ENCODE measurements around the gene PRR36. TPM values are rescaled to one million over a fixed set of nuclear protein-coding genes. Genes with fewer than 3 reads are reported as not detected.
A peak's percentile ranks its signal among the peaks of the same experiment; 100 is the strongest.

PRR36 gene
- total RNA-seq, 2 experiments from 2014 or later = 0.14 to 0.19 TPM

DNA sequence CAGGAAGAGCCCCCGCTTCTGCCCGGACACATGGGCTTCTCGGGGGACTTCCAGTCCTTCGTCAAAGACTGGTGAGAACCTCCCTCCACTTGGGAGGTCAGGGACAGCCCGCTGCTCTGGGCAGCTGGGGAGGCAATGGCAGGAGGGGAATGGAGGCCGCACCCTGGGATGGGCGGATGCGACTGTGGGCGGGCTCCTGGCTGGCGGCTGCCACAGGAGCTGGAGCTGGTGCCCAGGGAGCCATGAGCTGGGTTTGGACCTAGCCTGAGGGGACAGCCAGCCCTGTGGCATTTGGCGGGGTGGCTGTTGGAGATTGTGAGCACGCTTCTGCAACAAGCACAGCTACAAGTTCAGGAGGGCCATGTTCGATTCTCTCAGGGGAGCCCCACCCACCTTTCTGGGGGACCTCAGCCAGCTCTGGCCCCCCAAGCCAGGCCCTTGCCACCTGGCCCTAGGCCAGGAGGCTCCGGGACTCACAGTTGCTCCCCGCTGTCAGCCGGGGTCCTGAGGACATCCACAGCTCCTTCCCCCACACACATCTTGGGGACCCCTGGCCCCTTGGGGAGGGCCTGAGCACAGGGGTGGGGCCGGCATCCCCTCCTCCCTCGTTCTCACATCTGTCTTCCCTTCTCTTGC is 37.4 kb upstream of the PRR36 start:
- intact Hi-C loops (cut with micrococcal nuclease) = no loop called here
- peaks cover 19% of the 10 kb centered on the region for H3K36me3 Mint-ChIP-seq
- H3K4me3 Mint-ChIP-seq = no peak overlapping the region
- H3K9me3 Mint-ChIP-seq = no peaks in the 10 kb centered on the region
- H3K4me1 Mint-ChIP-seq (ENCODE audit: low read depth) = peaks cover 6% of the 10 kb centered on the region
- CTCF ChIA-PET = no interaction called here
- H3K27ac Mint-ChIP-seq = no peak overlapping the region
- DNase-seq = no peak
- POLR2A ChIA-PET = no interaction called here
- peaks cover 13% of the 10 kb centered on the region for H3K27me3 Mint-ChIP-seq

DNA sequence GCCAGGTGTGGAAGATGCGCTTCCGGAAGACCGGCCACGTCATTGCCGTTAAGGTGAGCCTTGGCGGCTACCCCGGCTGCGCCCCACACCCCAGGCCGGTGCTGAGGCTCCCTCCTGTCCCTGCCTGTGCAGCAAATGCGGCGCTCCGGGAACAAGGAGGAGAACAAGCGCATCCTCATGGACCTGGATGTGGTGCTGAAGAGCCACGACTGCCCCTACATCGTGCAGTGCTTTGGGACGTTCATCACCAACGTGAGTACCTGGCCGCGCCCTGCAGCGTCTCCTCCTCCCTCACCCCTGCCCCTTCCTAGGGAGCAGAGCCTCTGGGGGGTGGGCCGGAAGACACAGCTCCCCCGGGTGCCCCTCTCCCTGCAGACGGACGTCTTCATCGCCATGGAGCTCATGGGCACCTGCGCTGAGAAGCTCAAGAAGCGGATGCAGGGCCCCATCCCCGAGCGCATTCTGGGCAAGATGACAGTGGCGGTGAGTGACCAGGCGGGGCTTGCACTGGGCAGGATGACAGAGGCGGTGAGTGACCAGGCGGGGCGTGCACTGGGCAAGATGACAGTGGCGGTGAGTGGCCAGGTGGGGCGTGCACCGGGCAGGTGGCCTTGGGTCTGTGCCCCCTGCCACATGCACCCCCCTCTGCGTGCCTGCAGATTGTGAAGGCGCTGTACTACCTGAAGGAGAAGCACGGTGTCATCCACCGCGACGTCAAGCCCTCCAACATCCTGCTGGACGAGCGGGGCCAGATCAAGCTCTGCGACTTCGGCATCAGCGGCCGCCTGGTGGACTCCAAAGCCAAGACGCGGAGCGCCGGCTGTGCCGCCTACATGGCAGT is 36.4 kb upstream of the PRR36 start:
- Mint-ChIP-seq H3K27me3 (peaks cover 8% of the 10 kb centered on the region), H3K36me3 (peaks cover 19% of the 10 kb centered on the region), H3K4me3 (no peak overlapping the region), H3K27ac (no peak overlapping the region), H3K9me3 (no peaks in the 10 kb centered on the region), H3K4me1 (ENCODE audit: low read depth) (peaks cover 9% of the 10 kb centered on the region)
- CTCF ChIA-PET = no interaction called here
- no peak for DNase-seq
- POLR2A ChIA-PET = no interaction called here
- intact Hi-C loops (cut with micrococcal nuclease) = no loop called here

DNA sequence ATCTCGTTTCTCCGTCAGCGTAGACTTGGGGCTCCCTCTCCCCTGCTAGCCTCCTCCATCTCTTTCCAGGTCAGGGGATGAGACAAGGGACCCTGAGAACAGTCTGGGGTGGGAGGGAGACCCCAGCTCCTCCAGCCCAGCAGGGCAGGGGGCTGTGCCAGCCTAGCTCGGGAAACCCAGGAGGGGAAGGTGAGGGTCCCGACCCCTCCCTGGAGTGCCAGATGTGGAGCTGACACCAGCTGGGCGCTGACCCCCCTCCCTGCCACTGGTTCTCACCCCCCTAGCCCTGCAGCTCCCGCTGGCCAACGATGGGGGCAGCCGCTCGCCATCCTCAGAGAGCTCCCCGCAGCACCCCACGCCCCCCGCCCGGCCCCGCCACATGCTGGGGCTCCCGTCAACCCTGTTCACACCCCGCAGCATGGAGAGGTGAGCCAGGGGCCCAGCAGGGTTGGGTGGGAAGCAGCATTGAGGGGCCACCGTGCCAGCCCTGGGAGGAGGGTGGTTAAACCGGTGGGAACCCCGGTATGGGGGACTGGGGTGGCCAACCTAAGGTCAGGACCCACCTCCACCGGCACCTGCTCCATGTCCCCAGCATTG is 35.4 kb upstream of the PRR36 start:
- Mint-ChIP-seq H3K27ac (no peak overlapping the region), H3K4me3 (no peak overlapping the region), H3K9me3 (no peaks in the 10 kb centered on the region), H3K36me3 (peaks cover 25% of the 10 kb centered on the region), H3K27me3 (no peaks in the 10 kb centered on the region), H3K4me1 (ENCODE audit: low read depth) (peaks cover 14% of the 10 kb centered on the region)
- DNase-seq = no peak
- POLR2A ChIA-PET = no interaction called here
- intact Hi-C loops (cut with micrococcal nuclease) = no loop called here
- CTCF ChIA-PET = interaction anchor here (1.0 kb wide), 1 partner anchor 40 kb away, joined by 3 read pairs; no protein-coding TSS in a partner anchor

DNA sequence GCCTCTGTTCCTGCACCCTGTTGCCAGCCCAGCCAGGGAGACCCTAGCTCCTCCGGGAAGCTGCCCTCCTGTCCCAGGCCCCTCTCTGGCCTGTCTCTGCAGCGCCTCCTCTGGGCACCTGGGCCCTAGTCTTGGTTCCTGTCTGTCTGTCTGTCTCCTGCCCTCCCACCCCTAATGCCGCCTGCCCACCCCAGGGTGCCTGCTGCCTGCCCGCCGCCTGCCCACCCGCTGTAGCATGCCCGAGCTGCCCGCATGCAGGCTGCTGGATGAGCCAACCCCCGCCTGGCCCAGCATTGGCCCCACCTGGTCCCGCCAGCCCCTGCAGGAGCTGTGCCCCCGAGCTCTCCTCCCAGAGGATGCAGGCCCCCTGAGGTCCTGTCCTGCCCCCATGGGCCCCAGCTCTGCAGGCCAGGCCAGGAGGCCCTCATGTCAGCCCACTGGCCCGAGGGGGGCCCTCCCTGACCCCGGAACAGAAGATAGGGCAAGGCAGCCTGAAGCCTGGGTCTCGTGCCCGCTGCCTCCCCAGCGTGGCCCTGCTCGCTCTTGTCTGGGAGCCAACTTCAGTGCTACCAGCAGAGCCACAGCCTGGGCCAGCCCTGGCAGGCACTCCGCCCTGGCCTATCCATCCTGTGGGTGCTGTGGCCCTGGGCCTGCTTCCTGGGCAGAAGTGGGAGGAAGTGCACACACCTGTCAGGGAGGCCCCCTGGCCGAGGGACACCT is 34.7 kb upstream of the PRR36 start:
- no peaks in the 10 kb centered on the region for H3K27me3 Mint-ChIP-seq
- H3K27ac Mint-ChIP-seq = no peak overlapping the region
- CTCF ChIA-PET = interaction anchor here (1.0 kb wide), 1 partner anchor 39 kb away, joined by 3 read pairs; no protein-coding TSS in a partner anchor
- peaks cover 25% of the 10 kb centered on the region for H3K36me3 Mint-ChIP-seq
- intact Hi-C loops (cut with micrococcal nuclease) = no loop called here
- DNase-seq = no peak
- H3K9me3 Mint-ChIP-seq = no peaks in the 10 kb centered on the region
- POLR2A ChIA-PET = no interaction called here
- no peak overlapping the region for H3K4me3 Mint-ChIP-seq
- H3K4me1 Mint-ChIP-seq (ENCODE audit: low read depth) = peaks cover 15% of the 10 kb centered on the region

DNA sequence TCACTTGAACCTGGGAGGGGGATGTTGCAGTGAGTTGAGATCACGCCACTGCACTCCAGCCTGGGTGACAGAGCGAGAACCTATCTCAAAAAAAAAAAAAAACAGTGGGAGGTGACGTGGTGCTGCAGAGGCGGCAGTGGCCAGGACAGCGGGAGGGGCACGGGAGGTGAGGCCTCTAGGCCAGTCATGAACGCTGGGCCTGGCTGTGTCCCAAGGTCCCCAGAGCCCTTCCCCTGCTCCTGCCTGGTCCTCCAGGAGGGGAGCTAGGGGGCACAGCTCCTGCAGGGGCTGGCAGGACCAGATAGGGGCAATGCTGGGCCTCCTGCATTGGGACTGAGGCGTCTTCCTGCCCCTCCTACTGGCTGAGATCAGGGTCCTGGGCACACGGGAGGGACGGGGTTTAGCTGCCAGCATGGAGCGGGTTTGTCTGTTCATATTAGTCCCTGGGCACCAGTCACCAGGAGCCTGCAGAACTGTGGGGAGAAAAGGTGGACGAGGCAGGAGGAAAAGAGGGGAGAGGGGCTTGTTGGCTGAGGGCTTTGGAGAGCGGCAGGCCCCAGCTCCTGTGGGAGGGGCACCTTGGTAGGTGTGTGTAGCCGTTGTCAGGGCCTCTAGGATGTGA is 34.0 kb upstream of the PRR36 start:
- H3K27ac Mint-ChIP-seq = no peak overlapping the region

DNA sequence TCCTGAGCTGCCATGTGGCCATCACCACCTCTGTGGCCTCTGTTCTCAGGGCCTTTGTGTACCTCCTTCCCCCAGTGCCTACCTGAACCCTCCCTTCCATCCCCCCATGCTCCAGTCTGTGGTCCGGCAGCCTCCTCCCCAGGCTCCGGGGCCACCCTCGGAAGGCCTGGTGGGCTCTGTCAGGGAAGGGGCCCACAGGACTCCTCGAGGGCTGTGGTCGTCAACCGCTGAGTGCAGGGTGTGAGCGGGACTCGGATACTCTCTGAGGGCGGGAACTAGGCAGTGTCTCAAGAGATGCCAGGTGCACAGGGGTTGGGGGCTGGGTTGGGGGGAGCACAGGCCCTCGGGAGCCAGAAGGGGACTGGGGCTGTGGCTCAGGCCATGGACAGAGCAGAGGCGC is 33.4 kb upstream of the PRR36 start:
- CTCF ChIA-PET = no interaction called here
- Mint-ChIP-seq H3K4me3 (no peak overlapping the region), H3K4me1 (ENCODE audit: low read depth) (peaks cover 19% of the 10 kb centered on the region), H3K27ac (no peak overlapping the region), H3K36me3 (peaks cover 22% of the 10 kb centered on the region), H3K9me3 (peaks cover 2% of the 10 kb centered on the region), H3K27me3 (peaks cover 3% of the 10 kb centered on the region)
- intact Hi-C loops (cut with micrococcal nuclease) = no loop called here
- POLR2A ChIA-PET = no interaction called here
- DNase-seq = no peak

More for the DNA sequence above, 34.0 kb upstream of the PRR36 start:
- Mint-ChIP-seq H3K4me1 (ENCODE audit: low read depth) (peaks cover 18% of the 10 kb centered on the region), H3K27me3 (peaks cover 3% of the 10 kb centered on the region), H3K9me3 (peaks cover 2% of the 10 kb centered on the region), H3K4me3 (no peak overlapping the region), H3K36me3 (peaks cover 26% of the 10 kb centered on the region)
- CTCF ChIA-PET = no interaction called here
- POLR2A ChIA-PET = no interaction called here
- no peak for DNase-seq
- intact Hi-C loops (cut with micrococcal nuclease) = no loop called here

DNA sequence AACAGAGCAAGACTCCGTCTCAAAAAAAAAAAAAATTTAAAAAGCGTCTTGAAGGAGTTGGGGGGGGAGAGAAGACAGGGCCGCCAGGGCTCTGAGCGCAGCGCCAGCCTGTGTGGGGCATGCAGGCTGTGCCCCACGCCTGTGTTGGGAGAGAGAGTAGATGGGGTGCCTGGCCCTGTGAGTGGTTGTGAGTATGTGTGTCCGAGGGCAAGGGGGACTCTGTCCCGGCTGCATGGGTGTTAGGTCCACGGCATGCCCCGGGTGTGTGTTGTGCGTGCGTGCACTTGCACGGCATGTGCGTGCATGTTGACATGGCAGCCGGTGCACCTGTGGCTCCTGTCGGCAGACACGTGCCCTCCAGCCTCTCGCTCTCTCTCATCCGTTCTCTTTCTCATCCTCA is 32.9 kb upstream of the PRR36 start:
- peaks cover 21% of the 10 kb centered on the region for H3K4me1 Mint-ChIP-seq (ENCODE audit: low read depth)
- peaks cover 21% of the 10 kb centered on the region for H3K36me3 Mint-ChIP-seq
- CTCF ChIA-PET = no interaction called here
- intact Hi-C loops (cut with micrococcal nuclease) = no loop called here
- no peak overlapping the region for H3K27ac Mint-ChIP-seq
- H3K4me3 Mint-ChIP-seq = no peak overlapping the region
- no peak for DNase-seq
- H3K27me3 Mint-ChIP-seq = peaks cover 3% of the 10 kb centered on the region
- POLR2A ChIA-PET = interaction anchor here (0.7 kb wide), 1 partner anchor 13 kb away, joined by 3 read pairs; the partner anchor contains the start of gene SNAPC2
- H3K9me3 Mint-ChIP-seq = peaks cover 2% of the 10 kb centered on the region

DNA sequence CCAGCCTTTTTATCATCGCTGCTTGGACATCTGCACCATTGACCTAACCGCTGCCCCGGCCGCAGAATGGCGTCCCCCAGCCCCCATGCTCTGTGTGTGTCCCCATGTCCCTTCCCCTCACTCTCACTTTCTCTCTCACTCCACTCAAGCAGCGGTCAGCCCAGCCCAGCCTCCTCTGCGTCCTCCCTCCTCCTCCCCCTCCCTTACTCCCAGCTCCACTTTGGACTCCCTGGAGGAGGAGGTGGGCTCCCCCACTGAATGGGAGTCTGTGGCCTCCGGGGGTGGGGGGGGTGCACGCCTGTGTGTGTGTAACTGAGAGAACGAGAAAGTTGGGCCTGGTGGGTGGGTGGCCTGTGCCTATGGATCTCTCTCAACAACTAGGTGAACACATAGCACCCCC is 31.7 kb upstream of the PRR36 start:
- Mint-ChIP-seq H3K27ac (no peak overlapping the region), H3K4me3 (peak overlapping the region; percentile 48), H3K4me1 (ENCODE audit: low read depth) (peaks cover 21% of the 10 kb centered on the region), H3K9me3 (peaks cover 2% of the 10 kb centered on the region), H3K27me3 (peaks cover 3% of the 10 kb centered on the region), H3K36me3 (peaks cover 13% of the 10 kb centered on the region)
- intact Hi-C loops (cut with micrococcal nuclease) = no loop called here
- POLR2A ChIA-PET = no interaction called here
- no peak for DNase-seq
- CTCF ChIA-PET = interaction anchor here (1.1 kb wide), 1 partner anchor 37 kb away, joined by 6 read pairs; no protein-coding TSS in a partner anchor

DNA sequence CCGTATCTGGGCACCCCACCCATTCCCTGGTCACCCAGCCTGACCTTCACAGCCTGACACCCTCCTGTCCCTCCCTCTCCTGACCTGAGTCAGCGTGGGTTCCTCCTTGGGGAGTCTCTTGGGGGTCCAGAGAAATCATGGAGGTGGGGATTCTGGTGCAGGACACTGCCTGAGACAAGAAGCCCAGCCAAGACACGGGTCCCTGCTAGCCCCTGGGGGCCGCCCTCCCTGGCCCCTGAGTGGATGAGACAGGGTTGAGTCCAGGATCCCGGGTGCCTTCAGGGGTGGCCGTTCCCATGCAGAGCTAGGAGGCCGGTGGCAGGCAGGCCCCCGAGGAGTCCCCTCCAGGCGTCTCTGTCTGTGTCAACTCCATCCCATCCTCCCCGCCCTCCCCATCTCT is 31.1 kb upstream of the PRR36 start:
- ChIA-PET POLR2A (no interaction called here), CTCF (interaction anchor here (1.1 kb wide), 1 partner anchor 36 kb away, joined by 6 read pairs; no protein-coding TSS in a partner anchor)
- H3K4me1 Mint-ChIP-seq (ENCODE audit: low read depth) = peaks cover 21% of the 10 kb centered on the region
- peak overlapping the region; percentile 86 for H3K4me3 Mint-ChIP-seq
- peaks cover 2% of the 10 kb centered on the region for H3K9me3 Mint-ChIP-seq
- intact Hi-C loops (cut with micrococcal nuclease) = no loop called here
- peaks cover 9% of the 10 kb centered on the region for H3K36me3 Mint-ChIP-seq
- no peak for DNase-seq
- peak overlapping the region; percentile 84 for H3K27ac Mint-ChIP-seq
- H3K27me3 Mint-ChIP-seq = peaks cover 3% of the 10 kb centered on the region

DNA sequence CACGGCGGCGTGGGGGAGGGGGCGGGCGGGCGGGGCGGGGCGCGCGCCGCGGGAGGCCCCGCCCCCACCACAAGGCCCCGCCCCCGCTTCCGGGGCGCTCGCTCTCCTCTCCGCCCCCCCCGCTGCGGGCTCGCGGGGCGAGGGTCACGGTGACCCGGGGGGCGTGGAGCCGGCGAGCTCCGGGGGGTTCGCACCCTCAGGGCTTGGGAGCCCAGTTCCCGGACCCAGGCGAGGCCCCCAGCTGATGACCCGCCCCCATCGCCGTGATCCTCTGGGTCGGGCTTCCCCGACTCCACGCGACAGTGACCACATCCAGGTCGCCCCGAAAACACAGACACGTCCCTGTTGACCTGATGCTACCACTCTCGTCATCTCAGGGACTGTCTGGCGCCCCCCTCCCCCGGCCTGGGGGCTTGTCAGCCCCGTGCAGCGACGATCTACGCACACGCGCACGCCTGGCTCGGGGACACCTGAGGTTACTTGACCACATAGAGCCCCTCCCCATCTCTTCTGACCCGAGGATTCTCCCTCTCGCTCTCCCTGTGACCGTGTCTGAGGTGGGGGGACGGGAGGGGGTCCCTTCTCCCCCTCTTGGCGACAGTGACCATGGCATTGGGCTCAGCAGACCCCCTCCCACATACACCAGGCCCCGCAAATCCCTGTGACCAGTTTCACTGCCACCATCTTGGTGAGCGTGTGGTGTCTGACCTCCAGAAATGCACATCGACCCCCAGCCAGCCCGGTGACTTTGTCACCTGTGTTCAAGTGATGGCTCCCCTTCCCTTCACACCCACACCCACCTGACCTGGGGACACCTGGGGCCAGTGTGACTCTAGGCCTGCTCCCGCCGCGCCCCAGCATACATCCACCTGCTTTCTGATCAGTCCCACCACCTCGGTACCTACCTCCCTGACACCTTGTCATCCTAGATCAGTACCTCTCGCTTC is 30.2 kb upstream of the PRR36 start:
- peak; percentile 72 for DNase-seq
- Mint-ChIP-seq H3K27ac (peak overlapping the region; percentile 93), H3K36me3 (peaks cover 9% of the 10 kb centered on the region), H3K4me1 (ENCODE audit: low read depth) (peaks cover 21% of the 10 kb centered on the region), H3K9me3 (peaks cover 2% of the 10 kb centered on the region), H3K27me3 (peaks cover 3% of the 10 kb centered on the region), H3K4me3 (peak overlapping the region; percentile 86)
- POLR2A ChIA-PET = interaction anchor here (0.5 to 1.6 kb wide), 5 partner anchors 12 to 676 kb away, joined by 3 to 10 read pairs (median 4); partner anchors contain the start of genes SNAPC2 and TIMM44
- intact Hi-C loops (cut with micrococcal nuclease) = loop anchor here (5.0 kb wide), 1 partner anchor 37 kb away; no protein-coding TSS in a partner anchor
- CTCF ChIA-PET = interaction anchor here (0.8 to 2.5 kb wide), 11 partner anchors 13 to 224 kb away, joined by 3 to 27 read pairs (median 7); partner anchors contain the start of genes ELAVL1, SNAPC2, TIMM44 and TRAPPC5

Measured in activated CD4-positive, alpha-beta memory T cell treated with anti-CD3 and anti-CD28 coated beads for 36 hours (primary cell).